ENCODE data around the gene NID1. TPM values are rescaled to one million over a fixed set of nuclear protein-coding genes. Genes with fewer than 3 reads are reported as not detected.

The NID1 gene
- total RNA-seq, 1 experiment from 2014 or later: 0.32 TPM

DNA sequence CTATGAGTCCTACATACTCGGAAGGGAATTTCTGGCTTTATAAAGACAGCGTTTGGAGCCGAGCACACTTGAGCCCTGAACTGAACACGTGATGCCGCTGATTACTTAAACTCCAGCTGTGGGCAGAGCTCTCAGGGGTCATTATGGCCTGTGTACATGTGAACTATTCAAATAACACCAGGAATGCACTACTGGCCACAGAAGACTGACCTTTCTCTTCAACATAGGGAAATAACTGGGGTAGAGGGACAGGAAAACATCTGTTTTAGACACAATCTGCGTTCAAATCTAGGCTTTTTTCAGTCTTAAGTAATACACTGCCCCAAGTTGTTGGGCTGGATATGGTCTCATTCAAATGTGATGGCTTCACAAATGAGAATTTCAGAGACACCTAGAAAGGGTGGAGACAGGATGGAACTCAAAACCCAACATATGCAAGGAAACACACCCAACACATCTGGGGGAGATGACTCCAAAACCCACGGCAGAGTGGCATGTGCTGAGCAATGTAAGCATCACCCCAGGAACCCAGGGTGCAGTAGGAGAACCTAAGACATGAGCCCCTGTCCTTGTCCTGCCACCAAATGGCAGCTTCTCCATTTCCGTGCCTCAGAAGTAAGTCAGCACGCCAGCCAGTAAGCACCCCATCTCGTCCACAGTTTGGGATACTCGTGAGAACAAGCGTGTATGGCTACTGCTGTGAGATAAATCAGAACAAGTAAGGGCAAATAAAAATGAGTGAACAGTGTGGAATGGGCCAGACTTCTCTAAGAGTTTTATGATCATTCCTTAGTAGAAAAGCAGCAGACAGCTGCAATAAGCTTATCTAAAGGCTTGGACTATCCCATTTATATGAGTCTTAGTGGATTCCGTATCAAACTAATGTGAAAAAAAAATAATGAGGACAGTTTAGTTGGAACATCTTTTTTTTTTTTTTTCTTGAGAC, 24.9 kb downstream of the NID1 start:
- RAD21 ChIA-PET (ENCODE audit: low non-redundant PET in 1 of 2, low total read pairs in 2 of 2, uncharacterized antibody in 2 of 2, unreplicated experiment in 2 of 2): no interaction called here
- POLR2A ChIA-PET: no interaction called here
- no peaks in the 10 kb centered on the region for H3K27me3 ChIP-seq (ENCODE audit: insufficient read depth, low read length)
- no peaks in the 10 kb centered on the region for H3K36me3 ChIP-seq (ENCODE audit: control insufficient read depth in 1 of 2, insufficient read depth in 2 of 2, low read length in 2 of 2)
- H4K20me1 ChIP-seq (ENCODE audit: insufficient read depth): no peaks in the 10 kb centered on the region
- no peak overlapping the region for H2AFZ ChIP-seq (ENCODE audit: low read depth, low read length, poor library complexity, severe bottlenecking)
- CTCF ChIA-PET: interaction anchor here (1.5 kb wide), 1 partner anchor 68 kb away, joined by 3 read pairs; no protein-coding TSS in a partner anchor
- DNase-seq (ENCODE audit: low read depth, low spot score) (no peak), ATAC-seq (no peak)
- H3K9me2 ChIP-seq (ENCODE audit: insufficient read depth): no peaks in the 10 kb centered on the region
- H3K79me2 ChIP-seq (ENCODE audit: insufficient read depth, low read length): no peaks in the 10 kb centered on the region
- H3K27ac ChIP-seq (ENCODE audit: low read depth, low read length): no peak overlapping the region
- H3K9me3 ChIP-seq (ENCODE audit: control insufficient read depth in 1 of 2, insufficient read depth in 1 of 2, low read depth in 1 of 2, low read length in 2 of 2): no peaks in the 10 kb centered on the region
- H3K9ac ChIP-seq (ENCODE audit: low read length): no peak overlapping the region
- BruUV-seq (replicated peaks): no TSS peak
- TF ChIP-seq SIN3A (IDR thresholded peaks at IDR 0.05; ENCODE audit: low read depth): no peak
- intact Hi-C loops (cut with micrococcal nuclease): no loop called here
- H3K4me2 ChIP-seq (ENCODE audit: low read length): no peak overlapping the region
- no peaks in the 10 kb centered on the region for H3K4me1 ChIP-seq (ENCODE audit: control insufficient read depth in 1 of 2, insufficient read depth in 2 of 2, low read length in 2 of 2)
- no peak overlapping the region for H3K4me3 ChIP-seq (replicated peaks in 1 of 2; ENCODE audit: low read depth in 1 of 2, low read length in 2 of 2)

GRCh38 chr1:236038034-236038433, 26.9 kb downstream of the NID1 start:
- ChIA-PET CTCF (no interaction called here), RAD21 (ENCODE audit: low non-redundant PET in 1 of 2, low total read pairs in 2 of 2, uncharacterized antibody in 2 of 2, unreplicated experiment in 2 of 2) (no interaction called here), POLR2A (no interaction called here)
- no peaks in the 10 kb centered on the region for H3K79me2 ChIP-seq (ENCODE audit: insufficient read depth, low read length)
- H3K9ac ChIP-seq (ENCODE audit: low read length): no peak overlapping the region
- H3K4me2 ChIP-seq (ENCODE audit: low read length): no peak overlapping the region
- TF ChIP-seq FOSL1 (IDR thresholded peaks at IDR 0.05; ENCODE audit: low read depth) (no peak), EZH2 (IDR thresholded peaks at IDR 0.05) (no peak), SRF (IDR thresholded peaks at IDR 0.05; ENCODE audit: low read depth) (no peak), MAX (IDR thresholded peaks at IDR 0.05) (no peak), SP1 (IDR thresholded peaks at IDR 0.05; ENCODE audit: low read depth) (no peak), YY1 (IDR thresholded peaks at IDR 0.05; ENCODE audit: extremely low read depth, insufficient replicate concordance, low read depth, low read length) (no peak), JUND (IDR thresholded peaks at IDR 0.05) (no peak), POLR2A (IDR thresholded peaks at IDR 0.05; ENCODE audit: borderline replicate concordance, extremely low read depth, insufficient read depth, insufficient read length) (no peak), CTCF (IDR thresholded peaks at IDR 0.05 in 2 of 3, conservative IDR thresholded peaks at IDR 0.05 in 1 of 3; ENCODE audit: borderline replicate concordance in 1 of 3, insufficient read depth in 1 of 3, low read depth in 2 of 3, low read length in 2 of 3) (no peak), POLR2AphosphoS5 (IDR thresholded peaks at IDR 0.05; ENCODE audit: low read depth, low read length) (no peak)
- intact Hi-C loops (cut with micrococcal nuclease): no loop called here
- H4K20me1 ChIP-seq (ENCODE audit: insufficient read depth): no peaks in the 10 kb centered on the region
- DNase-seq (ENCODE audit: low read depth, low spot score) (no peak), ATAC-seq (no peak)
- BruUV-seq (replicated peaks): no TSS peak
- no peaks in the 10 kb centered on the region for H3K4me1 ChIP-seq (ENCODE audit: control insufficient read depth in 1 of 2, insufficient read depth in 2 of 2, low read length in 2 of 2)
- H3K36me3 ChIP-seq (ENCODE audit: control insufficient read depth in 1 of 2, insufficient read depth in 2 of 2, low read length in 2 of 2): no peaks in the 10 kb centered on the region
- no peaks in the 10 kb centered on the region for H3K9me2 ChIP-seq (ENCODE audit: insufficient read depth)
- H3K27me3 ChIP-seq (ENCODE audit: insufficient read depth, low read length): no peaks in the 10 kb centered on the region
- H3K4me3 ChIP-seq (replicated peaks in 1 of 2; ENCODE audit: low read depth in 1 of 2, low read length in 2 of 2): no peak overlapping the region
- H2AFZ ChIP-seq (ENCODE audit: low read depth, low read length, poor library complexity, severe bottlenecking): no peak overlapping the region
- no peaks in the 10 kb centered on the region for H3K9me3 ChIP-seq (ENCODE audit: control insufficient read depth in 1 of 2, insufficient read depth in 1 of 2, low read depth in 1 of 2, low read length in 2 of 2)
- H3K27ac ChIP-seq (ENCODE audit: low read depth, low read length): no peak overlapping the region

Measured in HCT116 (cell line).